H9 (cell line): ENCODE data around the gene TBC1D22A. TPM values are rescaled to one million over a fixed set of nuclear protein-coding genes. Genes with fewer than 3 reads are reported as not detected.
A peak's percentile ranks its signal among the peaks of the same experiment; 100 is the strongest.

Experiments used
- DNase-seq: peaks from one replicate; pipeline ENCODE4 v3.0.0-alpha.2; 2017
- H2AFZ ChIP-seq: one replicate; pipeline ENCODE4 v1.6.1; 2013; ENCODE audit warnings: mild to moderate bottlenecking, low read length, control low read depth, moderate library complexity
- H2AK5ac ChIP-seq: 2 replicates; pipeline ENCODE4 v1.6.1; 2013; ENCODE audit warnings: low read length, control low read depth, mixed read lengths; ENCODE audit not compliant: insufficient read length
- H2BK120ac ChIP-seq: one replicate; pipeline ENCODE4 v1.6.1; 2013; ENCODE audit warnings: low read depth, mild to moderate bottlenecking, low read length, control low read depth, inconsistent platforms; ENCODE audit not compliant: poor library complexity, severe bottlenecking
- H2BK12ac ChIP-seq: 2 replicates; pipeline ENCODE4 v1.6.1; 2013; ENCODE audit warnings: low read length, control low read depth, mixed read lengths, low read depth; ENCODE audit not compliant: insufficient read length
- H2BK15ac ChIP-seq: 2 replicates; pipeline ENCODE4 v1.6.1; 2013; ENCODE audit warnings: low read depth, low read length, control low read depth
- H2BK20ac ChIP-seq: one replicate; pipeline ENCODE4 v1.6.1; 2013; ENCODE audit warnings: low read depth, mild to moderate bottlenecking, low read length, control low read depth, inconsistent platforms; ENCODE audit not compliant: poor library complexity, severe bottlenecking
- H2BK5ac ChIP-seq: 2 replicates; pipeline ENCODE4 v1.6.1; 2013; ENCODE audit warnings: low read length, control low read depth, mixed read lengths; ENCODE audit not compliant: insufficient read length
- H3K14ac ChIP-seq: 2 replicates; pipeline ENCODE4 v1.6.1; 2013; ENCODE audit warnings: low read length, control low read depth; ENCODE audit not compliant: insufficient read depth
- H3K18ac ChIP-seq: 2 replicates; pipeline ENCODE4 v1.6.1; 2013; ENCODE audit warnings: low read depth, mild to moderate bottlenecking, mixed read lengths, low read length, control low read depth; ENCODE audit not compliant: insufficient read length
- H3K23ac ChIP-seq: 2 replicates; pipeline ENCODE4 v1.6.1; 2013; ENCODE audit warnings: low read length, control low read depth, mixed read lengths, low read depth; ENCODE audit not compliant: insufficient read length
- H3K23me2 ChIP-seq: 2 replicates; pipeline ENCODE4 v1.6.1; 2013; ENCODE audit warnings: low read depth, mild to moderate bottlenecking, mixed read lengths, low read length, control low read depth; ENCODE audit not compliant: insufficient read length, poor library complexity, severe bottlenecking
- H3K27ac ChIP-seq: 2 replicates; pipeline ENCODE4 v1.5.1; 2013; ENCODE audit warnings: low read length, control low read depth, mixed read lengths, low read depth; ENCODE audit not compliant: insufficient read length
- H3K27me3 ChIP-seq: 2 replicates; pipeline ENCODE4 v1.6.1; 2013; ENCODE audit warnings: low read length, control low read depth, inconsistent platforms; ENCODE audit not compliant: insufficient read depth
- H3K4ac ChIP-seq: 2 replicates; pipeline ENCODE4 v1.6.1; 2013; ENCODE audit warnings: low read depth, mild to moderate bottlenecking, control low read depth, inconsistent platforms, low read length, moderate library complexity
- H3K4me1 ChIP-seq: 2 replicates; pipeline ENCODE4 v1.6.1; 2013; ENCODE audit warnings: low read length, control low read depth, inconsistent platforms; ENCODE audit not compliant: insufficient read depth
- H3K4me2 ChIP-seq: 2 replicates; pipeline ENCODE4 v1.6.1; 2013; ENCODE audit warnings: low read length, control low read depth, mixed read lengths; ENCODE audit not compliant: insufficient read length, insufficient read depth
- H3K56ac ChIP-seq: 2 replicates; pipeline ENCODE4 v1.6.1; 2013; ENCODE audit warnings: low read depth, mild to moderate bottlenecking, mixed read lengths, low read length, control low read depth; ENCODE audit not compliant: insufficient read length
- H3K79me1 ChIP-seq: 2 replicates; pipeline ENCODE4 v1.6.1; 2013; ENCODE audit warnings: low read depth, mild to moderate bottlenecking, moderate library complexity, low read length, control low read depth, inconsistent platforms; ENCODE audit not compliant: insufficient read depth, poor library complexity, severe bottlenecking
- H3K79me2 ChIP-seq: 2 replicates; pipeline ENCODE4 v1.6.1; 2013; ENCODE audit warnings: low read length, control low read depth, inconsistent platforms; ENCODE audit not compliant: insufficient read depth
- H3K9ac ChIP-seq: 2 replicates; pipeline ENCODE4 v1.6.1; 2013; ENCODE audit warnings: low read length, control low read depth, mixed read lengths; ENCODE audit not compliant: insufficient read length; ENCODE audit errors: extremely low read depth
- H3K9me3 ChIP-seq: one replicate; pipeline ENCODE4 v1.6.1; 2013; ENCODE audit warnings: low read depth, low read length, inconsistent platforms; ENCODE audit not compliant: control insufficient read depth
- H3T11ph ChIP-seq: one replicate; pipeline ENCODE4 v1.6.1; 2013; ENCODE audit warnings: mild to moderate bottlenecking, low read length, control low read depth, inconsistent platforms
- H4K20me1 ChIP-seq: one replicate; pipeline ENCODE4 v1.6.1; 2013; ENCODE audit not compliant: control insufficient read depth, insufficient read length, insufficient read depth
- H4K5ac ChIP-seq: 2 replicates; pipeline ENCODE4 v1.6.1; 2013; ENCODE audit warnings: low read depth, mild to moderate bottlenecking, mixed read lengths, low read length, control low read depth; ENCODE audit not compliant: insufficient read length
- H4K8ac ChIP-seq: replicated peaks from 2 replicates; pipeline ENCODE4 v1.6.1; 2013; ENCODE audit warnings: low read length, control low read depth, mixed read lengths, low read depth; ENCODE audit not compliant: insufficient read length
- H4K91ac ChIP-seq: 2 replicates; pipeline ENCODE4 v1.6.1; 2013; ENCODE audit warnings: low read depth, mild to moderate bottlenecking, moderate library complexity, mixed read lengths, low read length, control low read depth; ENCODE audit not compliant: insufficient read length
- H3K27ac Mint-ChIP-seq, 3 experiments: 2 replicates in 2 of 3; 3 replicates in 1 of 3; pipeline ENCODE4 v1.8.0; 2020 to 2021; ENCODE audit warnings: mixed read lengths in 3 of 3, mild to moderate bottlenecking in 1 of 3, moderate library complexity in 1 of 3
- H3K27me3 Mint-ChIP-seq: 2 replicates; pipeline ENCODE4 v1.8.0; 2021; ENCODE audit warnings: low read depth, mild to moderate bottlenecking, moderate library complexity, mixed read lengths
- H3K36me3 Mint-ChIP-seq, 3 experiments: 2 replicates in 2 of 3; 3 replicates in 1 of 3; pipeline ENCODE4 v1.8.0; 2020 to 2021; ENCODE audit warnings: low read depth in 3 of 3, mixed read lengths in 3 of 3; ENCODE audit not compliant: insufficient read depth in 1 of 3
- H3K4me1 Mint-ChIP-seq, 2 experiments: 2 replicates each; pipeline ENCODE4 v1.8.0; 2020; ENCODE audit warnings: mixed read lengths in 2 of 2
- H3K4me3 Mint-ChIP-seq, 2 experiments: 2 replicates in 1 of 2; 3 replicates in 1 of 2; pipeline ENCODE4 v1.8.0; 2020 to 2021; ENCODE audit warnings: mild to moderate bottlenecking in 2 of 2, mixed read lengths in 2 of 2, moderate library complexity in 1 of 2
- H3K9me3 Mint-ChIP-seq, 2 experiments: 2 replicates in 1 of 2; 3 replicates in 1 of 2; pipeline ENCODE4 v1.8.0; 2020; ENCODE audit warnings: mild to moderate bottlenecking in 2 of 2, mixed read lengths in 2 of 2, moderate library complexity in 1 of 2
- WGBS: extraction: QIAGEN DNeasy Blood & Tissue Kit; methylation state at CpG from one replicate; pipeline ENCODE4 v1.1.7; 2013; ENCODE audit warnings: missing lambda C conversion rate, low lambda C conversion rate, mixed read lengths; ENCODE audit not compliant: insufficient read length; ENCODE audit errors: extremely low coverage; 5-methylcytosine and 5-hydroxymethylcytosine counted together
- total RNA-seq: library from RNA; stranded (reverse); gene quantifications from 2 replicates; pipeline ENCODE4 v1.2.1, GENCODE V29; 2021
- TF ChIP-seq, protein P1 (sequence below): fragments of 200-600 bp; sonication (generic); conservative IDR thresholded peaks from 3 replicates; pipeline ENCODE4 v1.8.0; 2021; ENCODE audit warnings: antibody characterized with exemption, mild to moderate bottlenecking

The TBC1D22A gene
- total RNA-seq, 1 experiment from 2014 or later: 20.8 TPM

DNA sequence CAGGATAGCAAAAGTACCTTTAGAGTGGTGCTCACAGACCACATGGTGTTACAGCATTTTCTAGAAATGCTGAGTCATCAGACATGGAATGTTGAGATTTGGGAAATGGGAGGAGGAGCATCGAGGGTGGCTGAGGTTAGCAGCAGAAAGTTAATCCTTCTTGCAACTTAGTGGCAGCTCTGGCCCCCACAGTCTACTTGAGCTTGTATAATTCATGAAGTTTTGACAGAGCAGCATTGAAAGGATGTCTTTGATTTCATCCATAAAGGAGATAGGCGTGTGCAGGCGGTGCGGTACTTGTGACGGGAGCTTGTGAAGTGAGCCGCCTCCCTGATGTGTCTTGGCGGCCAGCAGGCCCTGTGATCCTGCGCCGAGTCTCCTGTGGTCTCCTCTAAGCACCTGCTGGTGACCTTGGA, 330.5 kb downstream of the TBC1D22A start:
- Histone ChIP-seq H3K18ac (no peak overlapping the region), H3K79me2 (no peaks in the 10 kb centered on the region), H3K56ac (no peak overlapping the region), H4K91ac (no peak overlapping the region), H3K27me3 (no peaks in the 10 kb centered on the region), H3K4ac (no peak overlapping the region), H2BK15ac (no peak overlapping the region), H2BK120ac (no peak overlapping the region), H3K27ac (no peak overlapping the region), H2BK5ac (no peak overlapping the region), H3T11ph (no peak overlapping the region), H3K14ac (no peak overlapping the region), H4K20me1 (no peaks in the 10 kb centered on the region), H4K5ac (no peak overlapping the region), H3K4me1 (no peaks in the 10 kb centered on the region; the same call in 1 of the 2 replicates), H3K23me2 (peaks cover 4% of the 10 kb centered on the region), H3K4me2 (no peak overlapping the region), H3K9ac (no peak overlapping the region), H2BK20ac (no peak overlapping the region), H4K8ac (no peak overlapping the region), H3K23ac (no peak overlapping the region), H3K9me3 (peaks cover 6% of the 10 kb centered on the region), H2BK12ac (no peak overlapping the region), H2AK5ac (no peak overlapping the region), H2AFZ (no peak overlapping the region), H3K79me1 (no peaks in the 10 kb centered on the region)
- Mint-ChIP-seq H3K9me3 (peaks cover 9 to 23% of the 10 kb centered on the region in 2 experiments; a peak in 4 of 5 replicates), H3K4me3 (no peak overlapping the region), H3K36me3 (peaks cover 4 to 15% (median 13%) of the 10 kb centered on the region in 3 experiments), H3K4me1 (peaks cover 38 to 40% of the 10 kb centered on the region in 2 experiments), H3K27ac (peak overlapping the region in 1 of 3 experiments; percentile 1; a peak in 1 of 7 replicates), H3K27me3 (peaks cover 7% of the 10 kb centered on the region)
- WGBS: no CpG with 5 or more reads among the region's 9 CpGs
- DNase-seq: no peak
- TF ChIP-seq, protein P1, sequence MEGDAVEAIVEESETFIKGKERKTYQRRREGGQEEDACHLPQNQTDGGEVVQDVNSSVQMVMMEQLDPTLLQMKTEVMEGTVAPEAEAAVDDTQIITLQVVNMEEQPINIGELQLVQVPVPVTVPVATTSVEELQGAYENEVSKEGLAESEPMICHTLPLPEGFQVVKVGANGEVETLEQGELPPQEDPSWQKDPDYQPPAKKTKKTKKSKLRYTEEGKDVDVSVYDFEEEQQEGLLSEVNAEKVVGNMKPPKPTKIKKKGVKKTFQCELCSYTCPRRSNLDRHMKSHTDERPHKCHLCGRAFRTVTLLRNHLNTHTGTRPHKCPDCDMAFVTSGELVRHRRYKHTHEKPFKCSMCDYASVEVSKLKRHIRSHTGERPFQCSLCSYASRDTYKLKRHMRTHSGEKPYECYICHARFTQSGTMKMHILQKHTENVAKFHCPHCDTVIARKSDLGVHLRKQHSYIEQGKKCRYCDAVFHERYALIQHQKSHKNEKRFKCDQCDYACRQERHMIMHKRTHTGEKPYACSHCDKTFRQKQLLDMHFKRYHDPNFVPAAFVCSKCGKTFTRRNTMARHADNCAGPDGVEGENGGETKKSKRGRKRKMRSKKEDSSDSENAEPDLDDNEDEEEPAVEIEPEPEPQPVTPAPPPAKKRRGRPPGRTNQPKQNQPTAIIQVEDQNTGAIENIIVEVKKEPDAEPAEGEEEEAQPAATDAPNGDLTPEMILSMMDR: no peak
